ENCODE results near the gene PNRC1. TPM values are rescaled to one million over a fixed set of nuclear protein-coding genes. Genes with fewer than 3 reads are reported as not detected.
"Not testable (repeated sequence)": the region's sequence is repeated elsewhere in the genome, so short reads cannot be mapped to it uniquely, and the experiment has no call there.

Gene PNRC1
- total RNA-seq, 1 experiment from 2014 or later = 72.4 TPM

DNA sequence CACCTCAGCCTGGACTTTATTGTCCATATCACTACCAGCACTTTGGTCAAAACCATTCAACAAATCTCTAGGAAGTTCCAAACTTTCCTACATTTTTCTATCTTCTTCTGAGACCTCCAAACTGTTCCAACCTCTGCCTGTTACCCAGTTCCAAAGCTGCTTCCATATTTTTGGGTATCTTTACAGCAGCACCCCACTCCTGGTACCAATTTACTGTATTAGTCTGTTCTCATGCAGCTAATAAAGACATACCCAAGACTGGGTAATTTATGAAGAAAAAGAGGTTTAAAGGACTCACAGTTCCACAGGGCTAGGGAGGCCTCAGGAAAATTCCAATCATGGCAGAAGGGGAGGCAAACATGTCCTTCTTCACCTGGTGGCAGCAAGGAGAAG, 42.7 kb upstream of the PNRC1 start:
- H3K4me3 ChIP-seq (ENCODE audit: low read length); DNase-seq; H3K9me2 ChIP-seq (replicated peaks; ENCODE audit: insufficient read depth, low read length): not testable (repeated sequence)

GRCh38 chr6:89042664-89043063, 37.9 kb upstream of the PNRC1 start:
- H3K79me2 ChIP-seq (ENCODE audit: low read length) = no peaks in the 10 kb centered on the region

More for the DNA sequence above, 42.7 kb upstream of the PNRC1 start:
- not testable (repeated sequence) for H2AFZ ChIP-seq (ENCODE audit: low read length); H3K27ac ChIP-seq (ENCODE audit: low read length); H3K4me2 ChIP-seq (ENCODE audit: low read depth, low read length, poor library complexity, severe bottlenecking); H4K20me1 ChIP-seq (ENCODE audit: insufficient read depth, low read depth, low read length); H3K9me3 ChIP-seq (ENCODE audit: low read length); H3K27me3 ChIP-seq (ENCODE audit: low read length); H3K4me1 ChIP-seq (ENCODE audit: low read length); H3K79me2 ChIP-seq (ENCODE audit: low read length); H3K36me3 ChIP-seq (ENCODE audit: insufficient read depth, low read length); H3K9ac ChIP-seq (ENCODE audit: low read length)

GRCh38 chr6:89044328-89045010, 36.1 kb upstream of the PNRC1 start:
- Histone ChIP-seq H4K20me1 (ENCODE audit: insufficient read depth, low read depth, low read length) (no peaks in the 10 kb centered on the region), H3K4me3 (ENCODE audit: low read length) (no peak overlapping the region), H3K4me2 (ENCODE audit: low read depth, low read length, poor library complexity, severe bottlenecking) (no peak overlapping the region), H3K79me2 (ENCODE audit: low read length) (no peaks in the 10 kb centered on the region), H3K4me1 (ENCODE audit: low read length) (no peaks in the 10 kb centered on the region), H3K9ac (ENCODE audit: low read length) (no peak overlapping the region), H2AFZ (ENCODE audit: low read length) (no peak overlapping the region), H3K9me3 (ENCODE audit: low read length) (no peaks in the 10 kb centered on the region), H3K27ac (ENCODE audit: low read length) (no peak overlapping the region), H3K9me2 (replicated peaks; ENCODE audit: insufficient read depth, low read length) (no peaks in the 10 kb centered on the region), H3K36me3 (ENCODE audit: insufficient read depth, low read length) (no peaks in the 10 kb centered on the region), H3K27me3 (ENCODE audit: low read length) (no peaks in the 10 kb centered on the region)
- DNase-seq = no peak

More at GRCh38 chr6:89042664-89043063, 37.9 kb upstream of the PNRC1 start:
- DNase-seq = no peak
- Histone ChIP-seq H4K20me1 (ENCODE audit: insufficient read depth, low read depth, low read length) (no peaks in the 10 kb centered on the region), H3K4me3 (ENCODE audit: low read length) (no peak overlapping the region), H3K9me2 (replicated peaks; ENCODE audit: insufficient read depth, low read length) (no peaks in the 10 kb centered on the region), H3K36me3 (ENCODE audit: insufficient read depth, low read length) (no peaks in the 10 kb centered on the region), H3K9ac (ENCODE audit: low read length) (no peak overlapping the region), H3K27me3 (ENCODE audit: low read length) (no peaks in the 10 kb centered on the region), H3K4me2 (ENCODE audit: low read depth, low read length, poor library complexity, severe bottlenecking) (no peak overlapping the region), H3K4me1 (ENCODE audit: low read length) (no peaks in the 10 kb centered on the region), H2AFZ (ENCODE audit: low read length) (no peak overlapping the region), H3K9me3 (ENCODE audit: low read length) (no peaks in the 10 kb centered on the region), H3K27ac (ENCODE audit: low read length) (no peak overlapping the region)

DNA sequence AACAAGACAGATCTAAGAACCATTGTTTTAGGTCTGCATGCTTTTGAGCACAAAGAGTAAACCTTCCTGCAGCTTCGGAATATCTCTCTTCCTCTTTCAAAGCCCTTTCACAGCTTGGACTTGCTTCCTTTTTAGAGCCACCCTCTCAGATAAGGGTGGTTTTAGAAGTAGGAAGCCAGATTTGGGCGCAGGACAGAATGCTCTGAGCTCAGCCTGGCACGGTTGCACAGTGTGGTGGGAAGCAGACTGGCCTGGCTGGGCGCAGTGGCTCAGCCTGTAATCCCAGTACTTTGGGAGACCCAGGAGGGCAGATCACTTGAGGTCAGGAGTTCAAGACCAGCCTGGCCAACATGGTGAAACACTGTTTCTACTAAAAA, 35.6 kb upstream of the PNRC1 start:
- no peak for DNase-seq
- no peak overlapping the region for H3K4me3 ChIP-seq (ENCODE audit: low read length)
- H3K9me2 ChIP-seq (replicated peaks; ENCODE audit: insufficient read depth, low read length) = no peaks in the 10 kb centered on the region
- H4K20me1 ChIP-seq (ENCODE audit: insufficient read depth, low read depth, low read length) = no peaks in the 10 kb centered on the region
- H3K36me3 ChIP-seq (ENCODE audit: insufficient read depth, low read length) = no peaks in the 10 kb centered on the region
- no peak overlapping the region for H3K4me2 ChIP-seq (ENCODE audit: low read depth, low read length, poor library complexity, severe bottlenecking)
- H3K79me2 ChIP-seq (ENCODE audit: low read length) = no peaks in the 10 kb centered on the region
- no peak overlapping the region for H3K27ac ChIP-seq (ENCODE audit: low read length)
- no peaks in the 10 kb centered on the region for H3K9me3 ChIP-seq (ENCODE audit: low read length)
- H2AFZ ChIP-seq (ENCODE audit: low read length) = no peak overlapping the region
- no peak overlapping the region for H3K9ac ChIP-seq (ENCODE audit: low read length)
- no peaks in the 10 kb centered on the region for H3K27me3 ChIP-seq (ENCODE audit: low read length)
- H3K4me1 ChIP-seq (ENCODE audit: low read length) = no peaks in the 10 kb centered on the region

DNA sequence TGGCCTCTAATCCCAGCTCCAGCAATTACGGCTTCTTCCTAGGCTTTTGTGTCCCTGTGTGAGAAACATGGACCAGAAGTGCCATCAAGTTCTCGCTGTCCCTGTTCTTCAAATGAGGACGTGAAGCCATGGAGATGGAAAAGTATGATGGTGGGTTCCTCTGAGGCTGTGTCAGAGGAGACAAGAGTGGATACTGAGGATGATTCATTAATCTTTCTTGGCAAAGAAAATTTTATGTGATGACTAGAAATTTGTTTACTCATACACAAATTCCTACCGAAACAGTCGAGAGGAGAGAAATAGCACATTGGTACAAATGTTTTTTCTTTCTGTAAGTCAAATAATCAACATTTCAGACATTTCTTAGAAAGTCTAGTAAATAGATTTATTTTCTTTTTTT, 35.0 kb upstream of the PNRC1 start:
- no peak overlapping the region for H2AFZ ChIP-seq (ENCODE audit: low read length)
- H4K20me1 ChIP-seq (ENCODE audit: insufficient read depth, low read depth, low read length) = no peaks in the 10 kb centered on the region
- no peaks in the 10 kb centered on the region for H3K4me1 ChIP-seq (ENCODE audit: low read length)
- H3K4me2 ChIP-seq (ENCODE audit: low read depth, low read length, poor library complexity, severe bottlenecking) = no peak overlapping the region
- no peaks in the 10 kb centered on the region for H3K27me3 ChIP-seq (ENCODE audit: low read length)
- DNase-seq = no peak
- H3K79me2 ChIP-seq (ENCODE audit: low read length) = no peaks in the 10 kb centered on the region
- H3K4me3 ChIP-seq (ENCODE audit: low read length) = no peak overlapping the region
- H3K36me3 ChIP-seq (ENCODE audit: insufficient read depth, low read length) = no peaks in the 10 kb centered on the region
- no peaks in the 10 kb centered on the region for H3K9me2 ChIP-seq (replicated peaks; ENCODE audit: insufficient read depth, low read length)
- H3K9ac ChIP-seq (ENCODE audit: low read length) = no peak overlapping the region
- no peaks in the 10 kb centered on the region for H3K9me3 ChIP-seq (ENCODE audit: low read length)
- H3K27ac ChIP-seq (ENCODE audit: low read length) = no peak overlapping the region

- Histone ChIP-seq H3K36me3 (ENCODE audit: insufficient read depth, low read length) (no peaks in the 10 kb centered on the region), H2AFZ (ENCODE audit: low read length) (no peak overlapping the region), H3K27me3 (ENCODE audit: low read length) (no peaks in the 10 kb centered on the region), H3K4me2 (ENCODE audit: low read depth, low read length, poor library complexity, severe bottlenecking) (no peak overlapping the region), H3K79me2 (ENCODE audit: low read length) (no peaks in the 10 kb centered on the region), H4K20me1 (ENCODE audit: insufficient read depth, low read depth, low read length) (no peaks in the 10 kb centered on the region), H3K27ac (ENCODE audit: low read length) (no peak overlapping the region), H3K4me1 (ENCODE audit: low read length) (no peaks in the 10 kb centered on the region), H3K9ac (ENCODE audit: low read length) (no peak overlapping the region), H3K4me3 (ENCODE audit: low read length) (no peak overlapping the region), H3K9me3 (ENCODE audit: low read length) (no peaks in the 10 kb centered on the region), H3K9me2 (replicated peaks; ENCODE audit: insufficient read depth, low read length) (no peaks in the 10 kb centered on the region)
- DNase-seq = no peak
These were observed 33.1 kb upstream of the PNRC1 start for GRCh38 chr6:89047473-89047872.

DNA sequence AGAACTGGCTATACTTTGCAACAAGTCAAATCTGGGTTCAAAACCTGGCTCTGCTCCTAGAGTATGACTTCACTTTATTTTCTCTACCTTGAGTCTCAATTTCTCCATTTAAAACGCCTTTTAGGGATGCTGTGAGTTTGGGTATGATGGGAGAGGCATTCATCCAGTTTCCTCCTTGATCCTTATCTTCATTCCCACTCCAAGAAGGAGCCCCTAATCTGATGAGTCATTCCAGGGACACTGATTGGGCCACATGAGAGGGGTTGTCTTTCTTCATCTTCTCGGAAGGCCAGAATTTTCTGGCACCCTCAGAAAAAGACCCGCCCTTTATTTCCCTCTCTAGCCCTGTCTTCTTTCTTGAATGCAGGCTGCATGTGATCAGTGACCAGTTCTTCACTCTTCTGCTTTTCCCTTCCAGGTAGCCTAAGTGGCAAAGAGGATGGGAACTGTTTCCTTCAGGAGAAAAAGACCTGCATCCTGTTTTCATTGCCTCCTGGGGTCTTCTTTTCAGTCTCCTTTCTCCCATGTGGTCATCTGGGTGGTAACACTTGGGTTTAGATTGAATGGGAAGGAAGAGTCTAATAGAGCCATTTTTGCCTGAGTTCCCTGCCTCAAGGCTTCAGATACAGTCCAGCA, 32.1 kb upstream of the PNRC1 start:
- Histone ChIP-seq H3K79me2 (ENCODE audit: low read length) (no peaks in the 10 kb centered on the region), H3K4me1 (ENCODE audit: low read length) (no peaks in the 10 kb centered on the region), H3K9me3 (ENCODE audit: low read length) (no peaks in the 10 kb centered on the region), H3K4me3 (ENCODE audit: low read length) (no peak overlapping the region), H3K9ac (ENCODE audit: low read length) (no peak overlapping the region), H2AFZ (ENCODE audit: low read length) (no peak overlapping the region), H3K9me2 (replicated peaks; ENCODE audit: insufficient read depth, low read length) (no peaks in the 10 kb centered on the region), H3K36me3 (ENCODE audit: insufficient read depth, low read length) (no peaks in the 10 kb centered on the region), H4K20me1 (ENCODE audit: insufficient read depth, low read depth, low read length) (no peaks in the 10 kb centered on the region), H3K27ac (ENCODE audit: low read length) (no peak overlapping the region), H3K4me2 (ENCODE audit: low read depth, low read length, poor library complexity, severe bottlenecking) (no peak overlapping the region), H3K27me3 (ENCODE audit: low read length) (no peaks in the 10 kb centered on the region)
- no peak for DNase-seq

- H3K4me3 ChIP-seq (ENCODE audit: low read length) = no peak overlapping the region
- no peaks in the 10 kb centered on the region for H3K4me1 ChIP-seq (ENCODE audit: low read length)
- no peak overlapping the region for H3K9ac ChIP-seq (ENCODE audit: low read length)
- DNase-seq = no peak
- no peak overlapping the region for H3K27ac ChIP-seq (ENCODE audit: low read length)
- H3K9me3 ChIP-seq (ENCODE audit: low read length) = no peaks in the 10 kb centered on the region
- no peaks in the 10 kb centered on the region for H3K36me3 ChIP-seq (ENCODE audit: insufficient read depth, low read length)
- no peak overlapping the region for H2AFZ ChIP-seq (ENCODE audit: low read length)
- H3K27me3 ChIP-seq (ENCODE audit: low read length) = no peaks in the 10 kb centered on the region
- H3K9me2 ChIP-seq (replicated peaks; ENCODE audit: insufficient read depth, low read length) = no peaks in the 10 kb centered on the region
- H4K20me1 ChIP-seq (ENCODE audit: insufficient read depth, low read depth, low read length) = no peaks in the 10 kb centered on the region
- H3K4me2 ChIP-seq (ENCODE audit: low read depth, low read length, poor library complexity, severe bottlenecking) = no peak overlapping the region
- no peaks in the 10 kb centered on the region for H3K79me2 ChIP-seq (ENCODE audit: low read length)
These were observed 31.6 kb upstream of the PNRC1 start for GRCh38 chr6:89048985-89049384.
